Limb (tissue), 2 donors: ENCODE data around the gene GLT1D1.
"Not testable (repeated sequence)": the region's sequence is repeated elsewhere in the genome, so short reads cannot be mapped to it uniquely, and the experiment has no call there.

Experiments used
- DNase-seq, 2 donors: peaks; one replicate each; pipeline ENCODE4 v3.0.0-alpha.2; 2016; ENCODE audit errors: extremely low spot score in 2 of 2

GLT1D1 gene

DNA sequence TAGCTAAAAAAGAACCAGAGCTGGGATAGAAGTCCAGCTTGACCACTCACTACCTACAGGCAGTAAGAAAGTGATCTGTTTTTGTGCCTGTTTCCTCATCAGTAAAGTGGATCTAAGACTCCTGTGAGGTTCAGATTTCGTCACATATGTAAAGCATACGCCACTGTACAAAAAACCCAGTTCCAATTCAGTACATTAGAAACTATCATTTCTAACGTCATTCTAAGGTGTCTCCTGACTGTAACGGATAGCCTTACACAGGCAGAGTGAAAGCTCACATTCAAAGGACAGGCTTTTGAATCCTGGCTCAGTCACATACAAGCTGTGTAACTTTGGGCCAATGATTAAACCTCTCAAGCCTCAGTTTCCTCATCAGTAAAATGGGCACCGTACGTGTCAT is 33.0 kb upstream of the GLT1D1 start:
- no peak for DNase-seq

DNA sequence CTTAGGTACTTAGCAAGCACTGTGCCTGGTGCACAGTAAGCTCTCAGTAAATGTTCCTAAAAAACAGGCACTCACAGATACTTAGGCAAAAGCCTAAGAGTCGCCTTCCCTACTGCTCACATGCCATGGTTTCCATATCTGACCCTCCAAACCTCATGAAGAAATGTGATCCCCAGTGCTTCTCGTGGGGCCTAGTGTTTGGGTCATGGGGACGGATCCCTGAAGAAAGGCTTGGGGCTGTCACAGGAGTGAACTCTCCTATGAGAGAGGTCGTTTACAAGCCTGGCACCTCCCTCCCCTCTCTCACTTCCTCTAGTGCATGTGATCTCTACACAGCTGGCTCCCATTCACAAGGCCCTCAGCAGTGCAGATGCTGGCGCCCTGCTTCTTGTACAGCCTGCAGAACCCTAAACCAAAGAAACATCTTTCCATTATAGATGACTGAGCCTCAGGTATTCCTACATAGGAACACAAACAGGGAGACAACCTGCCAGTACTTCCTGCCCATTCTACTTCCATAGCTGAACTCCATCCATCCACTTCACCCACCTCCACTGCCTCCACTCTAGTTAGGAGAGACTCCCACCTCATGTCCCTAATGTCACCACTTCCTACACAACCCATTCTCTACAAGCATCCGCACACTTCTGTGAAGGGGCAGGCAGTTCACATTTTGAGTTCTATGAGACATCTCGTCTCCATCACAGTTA is 32.4 kb upstream of the GLT1D1 start:
- no peak for DNase-seq

DNA sequence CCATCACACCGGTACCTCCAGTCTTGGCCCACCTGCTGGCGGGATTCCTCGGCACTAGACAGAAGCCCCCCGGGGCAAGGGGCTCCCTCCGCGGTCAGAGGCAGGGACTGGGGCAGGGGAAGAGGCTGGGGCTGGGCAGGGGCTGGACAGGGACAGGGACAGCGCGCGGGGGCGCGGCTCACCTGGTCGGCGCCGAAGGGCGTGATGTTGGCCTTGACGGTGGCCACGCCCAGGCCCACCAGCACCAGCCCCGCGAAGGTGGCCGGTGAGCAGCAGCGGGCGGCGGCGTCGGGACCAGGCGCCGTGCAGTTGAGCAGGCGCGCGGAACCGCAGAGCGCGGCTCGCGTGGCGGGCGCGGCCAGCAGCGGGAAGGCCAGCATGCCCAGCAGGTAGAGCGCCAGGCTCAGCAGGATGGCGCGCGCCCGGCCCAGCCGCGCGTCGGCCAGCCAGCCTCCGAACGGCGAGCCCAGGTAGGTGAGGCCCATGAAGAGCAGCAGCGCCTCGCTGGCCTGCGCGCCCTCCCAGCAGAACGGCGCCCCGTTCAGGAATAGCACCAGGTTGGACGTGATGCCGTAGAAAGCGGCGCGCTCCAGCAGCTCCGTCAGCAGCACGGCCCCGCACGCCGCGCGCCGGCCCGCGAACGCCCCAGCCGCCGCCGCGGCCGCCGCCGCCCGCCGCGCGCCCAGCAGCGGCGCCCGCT is 29.9 kb upstream of the GLT1D1 start:
- DNase-seq: no peak

DNA sequence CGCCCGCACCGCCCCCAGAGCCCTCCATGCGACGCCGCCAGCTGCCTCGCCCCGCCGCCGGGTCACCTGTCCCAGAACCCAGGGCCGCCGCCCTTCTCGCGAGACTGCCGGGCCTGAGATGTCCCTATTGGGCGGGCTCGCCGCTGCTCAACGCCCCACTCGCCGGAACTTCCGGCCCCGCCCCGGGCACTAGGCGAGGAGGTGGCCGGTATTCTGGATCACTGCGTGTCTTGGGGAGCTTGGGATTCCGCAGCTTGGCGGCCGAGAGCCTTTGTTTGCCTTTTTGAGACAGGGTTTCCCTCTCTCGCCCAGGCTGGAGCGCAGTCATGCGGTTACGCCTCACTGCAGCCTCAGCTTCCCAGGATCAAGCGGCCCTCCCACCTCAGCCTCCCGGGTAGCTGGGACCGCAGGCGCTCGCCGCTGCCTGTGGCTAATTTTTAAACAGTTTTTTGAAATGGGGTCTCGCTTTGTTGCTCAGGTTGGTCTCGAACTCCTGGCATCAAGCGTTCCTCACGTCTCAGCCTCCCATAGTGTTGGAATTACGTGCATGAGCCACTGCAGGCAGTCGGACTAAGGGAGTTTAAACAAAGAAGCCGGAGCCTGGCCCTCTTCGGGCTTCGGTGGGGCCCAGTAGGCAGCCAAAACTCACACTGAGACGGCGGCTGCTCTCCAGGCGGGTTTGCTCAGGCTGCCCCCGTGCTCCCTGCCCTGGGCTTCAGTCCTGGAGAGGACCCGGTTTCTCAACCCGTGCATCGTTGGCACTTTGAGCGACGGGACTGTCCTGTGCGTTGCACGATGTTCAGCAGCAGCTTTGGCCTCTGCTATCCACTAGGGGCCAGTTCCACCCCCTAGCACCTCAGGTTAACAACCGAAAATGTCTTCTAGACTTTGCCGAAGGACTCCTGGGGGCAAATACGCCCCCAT is 29.1 kb upstream of the GLT1D1 start, which contains the start of gene SLC15A4:
Gene SLC15A4 (minus strand): TSS at position 43 of the 924 bp plus-strand sequence. CDS start 15 bp downstream, at position 28.
- peak; percentile 92 to 97 for DNase-seq

DNA sequence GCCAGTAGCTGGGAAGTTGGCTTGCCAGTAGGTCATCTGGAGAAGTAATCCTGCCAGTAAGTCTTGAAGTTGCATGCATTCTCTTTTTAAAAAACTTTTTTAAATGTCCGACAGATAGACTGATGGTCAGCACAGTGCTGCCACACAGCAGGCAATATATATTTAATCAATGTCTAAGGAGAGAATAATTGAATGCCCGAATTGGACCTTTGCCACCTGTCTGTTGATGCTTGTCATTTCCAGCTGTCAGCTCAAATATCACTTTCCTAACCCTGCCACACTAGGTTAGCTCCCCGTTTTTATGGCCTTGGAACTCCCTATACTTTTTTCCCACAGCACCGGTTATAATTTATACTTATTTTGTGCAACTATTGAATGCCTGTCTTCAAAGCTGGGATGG is 27.4 kb upstream of the GLT1D1 start:
- DNase-seq: peak in 1 of 2 donors; percentile 25

DNA sequence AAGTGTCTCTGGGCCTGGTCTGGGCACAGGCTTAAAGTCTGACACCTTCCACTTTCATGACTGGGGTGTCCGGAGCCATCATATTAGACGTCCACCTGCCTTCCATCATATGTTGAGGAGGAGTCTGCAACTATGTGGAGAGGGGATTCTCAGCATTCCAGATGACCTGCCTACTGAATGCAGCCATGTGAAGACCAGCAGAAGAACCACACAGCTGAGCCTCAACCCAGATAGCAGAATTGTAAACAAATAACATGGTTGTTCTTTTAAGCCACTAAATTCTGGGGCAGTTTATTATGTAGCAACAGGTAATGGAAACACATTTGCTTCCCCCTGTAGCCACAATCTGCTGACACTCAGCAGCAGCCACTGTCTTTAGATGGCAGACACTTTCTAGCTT is 25.6 kb upstream of the GLT1D1 start:
- no peak for DNase-seq

DNA sequence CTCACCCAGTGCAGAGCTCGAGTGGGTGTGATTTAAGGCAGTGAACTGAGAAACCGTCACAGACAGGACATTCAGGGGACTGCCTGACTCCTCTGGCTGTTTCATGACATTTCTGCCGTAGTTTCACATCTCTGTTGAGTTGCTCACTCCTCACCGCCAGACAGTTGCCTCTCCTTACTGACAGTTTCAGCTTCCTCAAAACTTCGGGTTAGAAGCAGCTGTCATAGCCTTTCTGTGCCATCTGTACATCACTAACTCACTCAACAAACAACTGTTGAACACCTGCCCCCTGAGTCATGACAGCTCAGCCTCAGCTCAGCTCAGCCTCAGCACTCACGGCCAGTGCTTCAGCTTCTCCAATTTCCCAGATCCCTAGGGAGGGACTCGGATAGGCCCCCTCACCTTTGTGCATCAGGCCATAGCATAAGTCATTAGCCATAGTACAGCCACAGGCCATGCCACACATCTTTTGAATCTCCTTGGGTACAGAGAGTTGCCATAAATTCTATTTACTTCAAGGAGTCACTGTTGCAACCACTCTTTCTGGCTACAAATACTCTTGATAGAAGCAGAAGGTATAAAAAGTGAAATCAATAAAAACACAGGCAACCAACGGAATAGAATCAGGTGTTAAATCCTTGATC is 23.3 kb upstream of the GLT1D1 start:
- DNase-seq: no peak

DNA sequence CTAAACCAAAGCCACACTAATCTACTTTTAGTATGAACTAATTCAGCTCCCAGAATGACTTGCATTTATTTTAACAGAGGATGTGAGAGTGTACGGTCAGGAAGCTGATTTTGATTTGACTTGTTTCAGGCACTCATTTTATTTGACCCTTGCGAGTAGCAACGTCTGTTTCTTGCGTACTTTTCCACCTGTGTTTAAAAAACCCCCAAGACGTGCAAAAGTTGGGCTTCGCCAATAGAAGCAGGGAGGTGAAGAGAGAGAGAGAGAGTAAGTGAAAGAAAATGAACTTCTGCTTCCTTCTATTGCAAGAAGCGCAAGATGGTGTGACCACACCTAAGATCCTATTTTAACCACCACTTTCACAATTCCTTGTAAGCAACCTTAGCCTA is 22.8 kb upstream of the GLT1D1 start:
- DNase-seq: no peak

DNA sequence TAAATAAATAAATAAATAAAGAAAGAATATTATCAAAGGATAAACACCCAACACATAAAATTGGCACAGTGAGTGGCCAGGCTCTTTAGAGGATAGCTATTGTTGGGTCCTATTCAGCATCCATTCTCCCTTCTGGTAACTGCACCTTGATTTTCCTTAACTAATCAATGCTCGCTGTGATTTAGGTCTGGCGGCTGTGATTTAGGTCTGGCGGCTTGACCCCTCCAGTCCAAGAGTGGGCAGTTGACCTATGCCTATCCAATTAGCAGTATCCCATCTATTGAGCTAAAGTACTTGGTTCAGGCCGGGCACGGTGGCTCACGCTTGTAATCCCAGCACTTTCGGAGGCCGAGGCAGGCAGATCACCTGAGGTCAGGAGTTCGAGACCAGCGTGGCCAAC is 19.9 kb upstream of the GLT1D1 start:
- DNase-seq: no peak

DNA sequence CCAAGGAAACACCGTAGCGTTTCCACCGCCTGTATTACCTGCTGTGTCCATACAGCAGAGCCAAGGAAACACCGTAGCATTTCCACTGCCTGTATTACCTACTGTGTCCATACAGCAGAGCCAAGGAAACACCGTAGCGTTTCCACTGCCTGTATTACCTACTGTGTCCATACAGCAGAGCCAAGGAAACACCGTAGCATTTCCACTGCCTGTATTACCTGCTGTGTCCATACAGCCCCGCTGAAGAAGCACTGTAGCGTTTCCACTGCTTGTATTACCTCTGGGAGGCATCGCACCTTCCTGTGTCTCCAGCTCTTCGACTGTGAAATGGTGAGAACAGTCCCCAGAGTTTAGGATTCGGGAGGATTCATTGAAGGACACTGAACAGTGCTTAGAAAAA is 13.4 kb upstream of the GLT1D1 start:
- not testable (repeated sequence) for DNase-seq

DNA sequence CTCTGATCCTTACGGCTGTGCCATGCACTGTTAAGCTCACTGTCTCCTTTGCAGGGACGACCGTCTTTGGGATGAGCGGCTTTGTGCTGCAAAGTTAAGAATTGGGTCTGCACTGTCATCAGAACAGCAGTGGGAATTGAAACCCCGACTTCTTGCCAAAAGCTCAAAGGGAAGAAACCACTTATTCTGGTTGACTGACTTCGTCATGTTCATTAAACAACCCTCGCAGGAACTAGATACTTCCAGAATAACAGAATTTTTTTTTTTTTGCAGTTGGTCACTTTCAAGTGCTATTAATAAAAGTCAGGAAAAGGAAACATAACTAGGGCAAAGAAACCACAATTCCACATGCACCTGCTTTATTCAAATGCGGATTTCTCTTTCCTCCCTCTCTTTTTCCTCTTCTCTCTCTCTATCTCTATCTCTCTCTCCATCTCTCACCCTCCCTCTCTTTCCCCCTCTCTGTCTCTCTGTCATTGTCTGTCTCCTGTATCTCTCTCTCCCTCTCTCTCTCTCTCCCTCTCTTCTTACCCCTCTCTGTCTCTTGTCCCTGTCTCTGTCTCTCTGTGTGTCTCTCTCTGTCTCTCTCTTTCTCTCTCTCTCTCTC is 12.3 kb upstream of the GLT1D1 start:
- DNase-seq: no peak

DNA sequence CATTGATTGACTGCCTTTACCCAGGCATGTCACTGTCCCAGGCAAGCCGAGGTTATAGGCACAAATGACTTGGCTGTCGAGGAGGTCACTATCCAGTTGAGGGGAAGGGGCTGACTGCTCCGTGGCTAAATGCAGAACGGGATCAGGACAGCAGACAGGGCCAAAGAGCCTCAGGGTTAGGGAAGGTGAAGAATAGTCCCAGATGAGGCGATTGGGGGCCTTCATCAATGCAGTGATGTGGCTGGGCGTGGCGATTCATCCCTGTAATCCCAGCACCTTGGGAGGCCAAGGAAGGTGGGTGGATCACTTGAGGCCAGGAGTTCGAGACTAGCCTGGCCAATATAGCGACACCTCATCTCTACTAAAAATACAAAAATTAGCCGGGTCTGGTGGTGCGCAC is 10.7 kb upstream of the GLT1D1 start:
- DNase-seq: no peak

DNA sequence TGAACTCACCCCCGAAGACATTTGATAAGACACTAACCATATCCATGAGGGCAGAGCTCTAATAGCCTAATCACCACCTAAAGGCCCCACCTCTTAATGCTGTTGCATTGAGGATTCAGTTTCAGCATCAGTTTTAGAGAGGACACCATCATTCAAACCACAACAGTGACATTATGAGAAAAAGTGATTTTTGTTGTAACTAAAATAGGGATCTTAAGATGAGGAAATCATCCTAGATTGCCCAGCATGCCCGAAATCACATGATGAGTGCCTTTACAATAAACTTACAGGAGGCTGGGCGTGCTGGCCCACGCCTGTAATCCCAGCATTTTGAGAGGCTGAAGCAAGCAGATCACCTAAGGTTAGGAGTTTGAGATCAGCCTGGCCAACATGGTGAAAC is 9.7 kb upstream of the GLT1D1 start:
- no peak for DNase-seq

DNA sequence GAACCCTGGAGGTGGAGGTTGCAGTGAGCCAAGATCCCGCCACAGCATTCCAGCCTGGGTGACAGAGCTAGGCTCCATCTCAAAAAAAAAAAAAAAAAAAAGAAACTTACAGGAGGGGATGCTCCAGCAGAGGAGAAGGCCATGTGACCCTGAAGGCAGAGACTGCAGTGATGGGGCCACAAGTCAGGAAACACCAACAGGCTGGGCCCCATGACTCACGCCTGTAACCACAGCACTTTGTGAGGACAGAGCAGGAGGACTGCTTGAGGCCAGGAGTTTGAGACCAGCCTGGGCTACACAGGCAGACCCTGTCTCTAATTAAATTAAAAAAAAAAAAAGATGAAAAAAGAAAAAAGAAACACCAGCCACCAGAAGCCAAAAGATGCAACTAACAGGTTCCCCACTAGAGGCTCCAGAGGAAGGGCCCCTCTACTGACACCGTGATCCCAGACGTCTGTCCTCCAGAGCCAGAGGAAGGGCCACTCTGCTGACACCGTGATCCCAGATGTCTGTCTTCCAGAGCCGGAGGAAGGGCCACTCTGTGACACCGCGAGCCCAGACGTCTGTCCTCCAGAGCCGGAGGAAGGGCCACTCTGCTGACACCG is 9.1 kb upstream of the GLT1D1 start:
- DNase-seq: no peak

DNA sequence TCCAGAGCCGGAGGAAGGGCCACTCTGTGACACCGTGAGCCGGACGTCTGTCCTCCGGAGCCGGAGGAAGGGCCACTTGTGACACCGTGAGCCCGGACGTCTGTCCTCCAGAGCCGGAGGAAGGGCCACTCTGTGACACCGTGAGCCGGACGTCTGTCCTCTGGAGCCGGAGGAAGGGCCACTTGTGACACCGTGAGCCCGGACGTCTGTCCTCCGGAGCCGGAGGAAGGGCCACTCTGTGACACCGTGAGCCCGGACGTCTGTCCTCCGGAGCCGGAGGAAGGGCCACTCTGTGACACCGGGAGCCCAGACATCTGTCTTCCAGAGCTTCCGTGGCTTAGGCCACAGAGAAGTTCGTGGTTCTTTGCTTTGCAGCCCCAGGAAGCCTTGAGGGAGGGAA is 6.6 kb upstream of the GLT1D1 start:
- DNase-seq: not testable (repeated sequence)

DNA sequence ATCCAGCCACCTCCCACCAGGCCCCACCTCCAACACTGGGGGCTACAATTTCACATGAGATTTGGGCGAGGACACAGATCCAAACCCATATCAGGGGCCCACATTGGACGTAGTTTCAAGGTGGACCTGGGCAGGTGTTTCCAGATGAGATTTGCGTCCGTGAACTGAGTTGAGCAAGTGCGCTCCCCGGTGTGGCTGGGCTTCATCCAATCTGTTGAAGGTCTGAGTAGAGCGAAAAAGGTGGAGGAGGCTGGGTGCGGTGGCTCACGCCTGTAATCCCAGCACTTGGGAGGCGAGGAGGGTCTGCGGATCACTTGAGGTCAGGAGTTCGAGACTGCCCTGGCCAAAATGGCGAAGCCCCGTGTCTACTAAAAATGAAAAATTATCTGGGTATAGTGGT is 4.9 kb upstream of the GLT1D1 start:
- DNase-seq: no peak

DNA sequence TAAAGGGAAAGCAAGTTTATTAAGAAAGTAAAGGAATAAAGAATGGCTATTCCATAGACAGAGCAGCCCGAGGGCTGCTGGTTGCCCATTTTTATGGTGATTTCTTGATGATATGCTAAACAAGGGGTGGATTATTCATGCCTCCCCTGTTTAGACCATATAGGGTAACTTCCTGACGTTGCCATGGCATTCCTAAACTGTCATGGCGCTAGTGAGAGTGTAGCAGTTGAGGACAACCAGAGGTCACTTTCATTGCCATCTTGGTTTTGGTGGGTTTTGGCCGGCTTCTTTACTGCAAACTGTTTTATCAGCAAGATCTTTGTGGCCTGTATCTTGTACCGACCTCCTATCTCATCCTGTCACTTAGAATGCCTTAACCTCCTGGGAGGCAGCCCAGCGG is 3.5 kb upstream of the GLT1D1 start:
- not testable (repeated sequence) for DNase-seq

DNA sequence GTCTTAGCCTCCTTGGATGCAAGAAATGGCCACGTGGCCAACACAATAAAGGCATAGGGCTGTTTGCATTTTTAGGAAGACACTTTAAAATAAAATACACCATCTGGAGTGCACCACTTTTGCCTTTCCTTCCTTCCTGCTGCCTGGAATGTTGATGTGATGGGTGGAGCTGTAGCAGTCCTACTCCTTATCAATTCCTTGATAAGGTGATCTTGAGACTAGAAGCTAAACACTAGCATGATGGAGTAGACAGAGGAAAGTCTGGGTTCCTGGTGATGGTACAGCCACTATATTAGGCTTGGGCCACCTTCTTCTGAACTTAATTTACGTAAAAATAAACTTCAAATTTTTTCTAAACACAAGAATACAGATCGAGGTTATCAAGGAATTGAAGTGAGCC is 2.9 kb upstream of the GLT1D1 start:
- DNase-seq: no peak

DNA sequence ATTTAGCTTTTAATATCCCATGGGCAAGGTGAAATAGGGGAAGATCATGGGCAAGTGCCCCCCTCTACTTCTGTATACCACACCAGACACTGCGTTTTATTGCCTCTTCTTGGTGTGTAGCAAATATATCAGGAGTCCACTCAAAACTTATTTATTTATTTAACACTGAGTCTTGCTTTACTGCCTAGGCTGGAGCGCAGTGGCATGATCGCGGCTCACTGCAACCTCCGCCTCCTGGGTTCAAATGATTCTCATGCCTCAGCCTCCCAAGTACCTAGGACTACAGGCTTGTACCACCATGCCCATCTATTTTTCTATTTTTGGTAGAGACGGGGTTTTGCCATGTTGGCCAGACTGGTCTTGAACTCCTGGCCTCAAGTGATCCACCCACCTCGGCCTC is 1.8 kb upstream of the GLT1D1 start:
- DNase-seq: not testable (repeated sequence)

DNA sequence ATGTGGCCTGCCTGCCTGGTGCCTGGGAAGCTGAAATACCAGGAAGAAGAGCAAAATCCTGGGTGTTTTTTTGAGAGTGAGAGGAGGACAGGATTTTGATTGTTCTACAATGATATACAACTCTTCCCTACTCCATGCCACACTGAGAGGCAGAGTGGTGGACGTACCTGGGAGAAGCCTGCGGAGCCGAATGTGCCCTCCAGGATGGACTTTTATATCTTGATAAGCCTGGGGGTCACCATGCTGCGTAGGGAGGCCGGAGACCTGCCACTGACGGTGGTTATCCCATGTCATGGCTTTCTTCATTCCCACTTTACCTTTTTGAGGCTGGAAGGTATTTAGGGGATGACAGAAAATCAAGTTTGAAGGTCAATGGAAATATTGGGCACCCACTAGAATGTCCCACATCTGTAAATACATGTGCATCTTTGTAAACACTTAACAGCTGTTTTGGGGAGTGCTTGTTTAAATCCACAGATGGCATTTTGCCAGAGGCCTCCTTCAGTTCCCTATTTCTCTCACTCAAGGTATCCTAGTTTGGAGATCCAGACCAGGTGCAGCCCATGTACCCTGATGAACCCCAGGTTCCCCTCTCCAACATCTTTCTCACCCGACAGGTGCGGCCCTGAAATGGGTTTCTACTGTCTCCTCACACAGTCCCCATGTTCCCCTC is 1.1 kb upstream of the GLT1D1 start:
- no peak for DNase-seq
